ENCODE results near the gene DCLK1.

DNA sequence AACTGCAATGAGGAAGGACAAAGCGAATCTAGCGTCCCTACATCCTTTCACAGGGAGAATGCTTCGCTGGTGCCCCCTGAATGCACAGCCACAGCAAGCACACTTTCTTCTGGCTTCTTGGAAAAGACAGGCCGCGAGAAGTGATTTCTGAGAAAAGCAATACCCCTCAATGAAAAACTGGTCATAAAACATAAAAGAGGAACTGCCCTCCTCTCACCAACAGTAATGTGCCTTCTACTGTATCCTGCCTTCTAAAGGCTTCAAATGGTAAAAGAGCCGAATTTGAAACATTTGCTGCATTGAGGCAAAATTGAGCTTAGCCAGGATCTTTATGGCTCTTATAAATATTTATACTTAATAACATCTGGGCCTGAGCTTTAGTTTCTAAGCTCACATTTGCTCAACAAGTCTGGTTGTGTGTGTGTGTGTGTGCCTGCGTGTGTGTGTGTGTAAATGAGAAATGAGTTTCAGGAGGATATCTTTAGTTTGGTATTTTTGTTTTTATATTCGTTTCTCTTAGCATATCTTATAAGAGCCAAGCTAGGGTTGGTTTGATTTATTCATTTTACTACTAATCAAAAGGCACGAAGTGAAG lies 408.6 kb downstream of the DCLK1 start:
- TF ChIP-seq CTCF (IDR thresholded peaks at IDR 0.05): no peak
- TF ChIP-seq POLR2A (IDR thresholded peaks at IDR 0.05): no peak

All from body of pancreas (tissue), 4 donors.